IMR-90 (cell line): ENCODE data around the gene GRAMD2A.

Experiments used
- CHD1 ChIP-seq: IDR thresholded peaks from 2 replicates; pipeline ENCODE4 v1.6.1; 2012; ENCODE audit warnings: low read depth, low read length, improper control_type of control experiment
- CTCF ChIP-seq: conservative IDR thresholded peaks from 2 replicates; pipeline ENCODE4 v1.5.1; 2012; ENCODE audit warnings: mild to moderate bottlenecking, low read depth, low read length, improper control_type of control experiment
- FOS ChIP-seq: fragments of 150-350 bp; IDR thresholded peaks from 2 replicates; pipeline ENCODE4 v1.6.1; 2016; ENCODE audit warnings: low read depth, low read length
- POLR2A ChIP-seq: IDR thresholded peaks from 2 replicates; pipeline ENCODE4 v1.6.1; 2012; ENCODE audit warnings: mild to moderate bottlenecking, low read depth, low read length
- RAD21 ChIP-seq: IDR thresholded peaks from 2 replicates; pipeline ENCODE4 v1.6.1; 2012; ENCODE audit warnings: low read length, improper control_type of control experiment
- RFX5 ChIP-seq: IDR thresholded peaks from 2 replicates; pipeline ENCODE4 v1.8.0; 2012; ENCODE audit warnings: low read depth, mild to moderate bottlenecking, low read length, moderate library complexity
- TF ChIP-seq, protein P1 (sequence below): fragments of 150-350 bp; IDR thresholded peaks from 2 replicates; pipeline ENCODE4 v1.6.1; 2017; ENCODE audit warnings: mild to moderate bottlenecking, antibody characterized with exemption, low read length, low read depth

DNA sequence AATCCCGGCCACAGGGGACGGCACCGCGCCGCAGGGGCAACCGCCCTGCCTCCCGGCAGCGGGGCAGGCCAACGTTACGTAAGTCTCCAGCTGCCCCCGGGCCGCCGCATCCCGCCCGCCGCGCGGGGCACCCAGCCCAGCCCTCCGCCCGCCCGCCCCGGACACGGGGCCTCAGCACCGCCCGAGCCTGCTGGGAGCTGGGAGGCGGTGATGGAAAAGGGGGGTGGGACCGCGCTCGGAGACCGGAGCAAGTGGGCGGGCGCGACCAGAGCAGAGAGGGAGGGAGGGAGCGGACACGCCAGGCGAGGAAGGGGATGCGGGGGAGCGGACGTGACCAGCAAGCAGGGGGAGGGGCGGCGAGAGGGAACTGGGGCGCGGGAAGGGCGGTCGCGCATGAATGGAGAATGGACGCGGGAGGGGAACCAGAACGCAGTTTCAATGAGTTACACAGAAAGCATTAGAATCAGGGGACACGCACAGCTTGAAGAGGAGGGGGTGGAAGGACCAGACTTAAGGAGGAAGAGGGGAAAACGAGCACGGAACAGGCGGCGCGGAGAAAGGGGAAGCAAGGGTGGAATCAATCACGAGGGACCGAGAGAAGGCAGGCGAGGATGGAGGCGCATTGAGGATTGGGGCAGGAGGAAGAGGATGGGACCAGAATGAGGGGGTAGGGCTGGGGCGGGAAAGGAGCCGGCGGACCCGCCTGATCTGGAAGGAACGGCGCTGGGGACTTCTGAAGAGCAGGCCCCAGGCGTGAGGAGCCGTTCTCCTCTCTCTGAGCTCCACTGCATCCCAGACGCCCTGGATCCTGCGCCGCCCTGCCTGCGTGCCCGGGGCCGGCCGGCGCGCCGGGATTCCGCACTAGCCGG is 32.8 kb upstream of the GRAMD2A start:
- peak; percentile 44; the same call in 1 of the 2 replicates for TF ChIP-seq POLR2A
- no peak for TF ChIP-seq RFX5
- TF ChIP-seq CTCF: 0 out of 2 replicates have a peak, but pooled peaks have one; percentile 2
- TF ChIP-seq RAD21: no peak
- TF ChIP-seq CHD1: 0 out of 2 replicates have a peak, but pooled peaks have one; percentile 34
- TF ChIP-seq, protein P1, sequence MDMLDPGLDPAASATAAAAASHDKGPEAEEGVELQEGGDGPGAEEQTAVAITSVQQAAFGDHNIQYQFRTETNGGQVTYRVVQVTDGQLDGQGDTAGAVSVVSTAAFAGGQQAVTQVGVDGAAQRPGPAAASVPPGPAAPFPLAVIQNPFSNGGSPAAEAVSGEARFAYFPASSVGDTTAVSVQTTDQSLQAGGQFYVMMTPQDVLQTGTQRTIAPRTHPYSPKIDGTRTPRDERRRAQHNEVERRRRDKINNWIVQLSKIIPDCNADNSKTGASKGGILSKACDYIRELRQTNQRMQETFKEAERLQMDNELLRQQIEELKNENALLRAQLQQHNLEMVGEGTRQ: no peak
- no peak for TF ChIP-seq FOS
